Lower leg skin (tissue), 3 donors: Measurements from ENCODE around the gene FAM180B.

Experiments used
- CTCF ChIP-seq, 3 donors: fragments of 450-650 bp; IDR thresholded peaks; one replicate each; pipeline ENCODE4 v1.5.1; 2016; ENCODE audit warnings: antibody characterized with exemption in 3 of 3, mild to moderate bottlenecking in 3 of 3, moderate library complexity in 2 of 3
- POLR2A ChIP-seq, 2 donors: fragments of 450-650 bp; IDR thresholded peaks; one replicate each; pipeline ENCODE4 v1.6.1; 2016 to 2017; ENCODE audit warnings: antibody characterized with exemption in 2 of 2, mild to moderate bottlenecking in 1 of 2, moderate library complexity in 1 of 2

GRCh38 chr11:47617417-47617809 lies 30.9 kb downstream of the FAM180B start:
- TF ChIP-seq CTCF (IDR thresholded peaks at IDR 0.05) (no peak), POLR2A (IDR thresholded peaks at IDR 0.05) (no peak)
